Measurements from ENCODE around the gene USP21. TPM values are rescaled to one million over a fixed set of nuclear protein-coding genes. Genes with fewer than 3 reads are reported as not detected.

The USP21 gene
- total and polyA plus RNA-seq, 2 of the 13 experiments (the other 11 are each of a cell fraction or from before 2014, with no cell fraction given) = 10.1 to 33.1 TPM

DNA sequence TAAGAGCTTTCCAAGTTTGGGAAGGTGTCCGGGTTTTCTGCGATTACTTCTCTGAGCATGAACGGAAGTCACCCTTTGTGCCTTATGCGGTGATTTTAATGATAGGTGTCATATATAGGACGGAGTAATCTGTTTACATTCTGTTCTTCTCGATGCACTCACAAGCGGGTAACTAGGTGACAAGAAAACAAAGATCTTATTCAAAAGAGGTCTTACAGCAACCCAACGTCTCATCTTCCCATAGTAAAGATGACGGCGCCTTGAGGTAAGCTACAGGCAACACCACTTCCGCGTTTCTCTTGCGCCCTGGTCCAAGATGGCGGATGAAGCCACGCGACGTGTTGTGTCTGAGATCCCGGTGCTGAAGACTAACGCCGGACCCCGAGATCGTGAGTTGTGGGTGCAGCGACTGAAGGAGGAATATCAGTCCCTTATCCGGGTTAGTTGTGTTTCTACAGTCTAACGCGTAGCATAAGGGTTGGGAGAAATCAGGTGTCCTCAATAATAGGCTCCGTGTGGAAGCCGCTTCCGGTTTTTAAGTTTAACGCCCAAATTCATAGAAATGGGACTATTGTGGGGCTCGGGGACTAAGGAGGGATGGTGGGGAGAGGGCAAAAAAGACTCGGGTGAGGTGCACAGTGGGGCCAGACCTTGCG is 5.5 kb upstream of the USP21 start, which contains the start of gene UFC1 (continued):
- TF ChIP-seq CEBPZ (IDR thresholded peaks at IDR 0.05; ENCODE audit: low read length) = no peak
- TF ChIP-seq ZNF564 (CRISPR knock-in tag; IDR thresholded peaks at IDR 0.05) = 0 out of 2 replicates have a peak, but pooled peaks have one; percentile 38
- no peak for TF ChIP-seq CTCF (CRISPR knock-in tag; IDR thresholded peaks at IDR 0.05)
- peak; percentile 61 for TF ChIP-seq TFDP2 (CRISPR knock-in tag; IDR thresholded peaks at IDR 0.05)
- TF ChIP-seq ATF4 (CRISPR knock-in tag; IDR thresholded peaks at IDR 0.05) = peak in 1 of 2 experiments; percentile 69; a peak in 2 of 4 replicates
- peak; percentile 72 for TF ChIP-seq ZFP91 (CRISPR knock-in tag; IDR thresholded peaks at IDR 0.05; ENCODE audit: borderline replicate concordance)
- peak; percentile 77 for TF ChIP-seq ZGPAT (CRISPR knock-in tag; IDR thresholded peaks at IDR 0.05)
- TF ChIP-seq NFYC (CRISPR knock-in tag; IDR thresholded peaks at IDR 0.05) = peak; percentile 18; the same call in 1 of the 2 replicates
- 0 out of 2 replicates have a peak, but pooled peaks have one; percentile 2 for TF ChIP-seq ZNF850 (CRISPR knock-in tag; conservative IDR thresholded peaks at IDR 0.05)
- TF ChIP-seq U2AF1 (optimal IDR thresholded peaks at IDR 0.05; ENCODE audit: low read depth, low read length) = no peak
- peak; percentile 99 for TF ChIP-seq HOXA3 (CRISPR knock-in tag; IDR thresholded peaks at IDR 0.05)
- TF ChIP-seq PRPF4 (IDR thresholded peaks at IDR 0.05; ENCODE audit: low read depth, low read length, poor library complexity, severe bottlenecking) = no peak
- TF ChIP-seq ZNF225 (CRISPR knock-in tag; IDR thresholded peaks at IDR 0.05) = no peak
- peak; percentile 87 for TF ChIP-seq TARDBP (CRISPR knock-in tag; IDR thresholded peaks at IDR 0.05)
- no peak for TF ChIP-seq ZNF83 (CRISPR knock-in tag; IDR thresholded peaks at IDR 0.05; ENCODE audit: borderline replicate concordance)
- TF ChIP-seq ZNF232 (CRISPR knock-in tag; IDR thresholded peaks at IDR 0.05; ENCODE audit: borderline replicate concordance) = peak; percentile 77; the same call in 1 of the 2 replicates
- TF ChIP-seq DRAP1 (CRISPR knock-in tag; IDR thresholded peaks at IDR 0.05) = peak; percentile 82
- TF ChIP-seq KMT2A (CRISPR knock-in tag; IDR thresholded peaks at IDR 0.05) = peak; percentile 59; the same call in 1 of the 2 replicates
